OCI-LY3 (cell line): ENCODE results near the gene TOR4A.

Experiments
- CTCF ChIP-seq: fragments of 200-600, 300-600 bp; sonication (generic); IDR thresholded peaks from 2 replicates; pipeline ENCODE4 v1.5.1; 2014; ENCODE audit warnings: antibody characterized with exemption, low read length, low read depth
- EZH2phosphoT487 ChIP-seq: fragments of 200-600 bp; shearing (Covaris generic); IDR thresholded peaks from 2 replicates; pipeline ENCODE4 v1.6.1; 2018; ENCODE audit warnings: antibody characterized with exemption, mixed run types, low read depth

GRCh38 chr9:137308057-137308619 lies 30.6 kb downstream of the TOR4A start:
- TF ChIP-seq CTCF (no peak), EZH2phosphoT487 (no peak)
